Measurements from ENCODE around the gene RHOT1.

DNA sequence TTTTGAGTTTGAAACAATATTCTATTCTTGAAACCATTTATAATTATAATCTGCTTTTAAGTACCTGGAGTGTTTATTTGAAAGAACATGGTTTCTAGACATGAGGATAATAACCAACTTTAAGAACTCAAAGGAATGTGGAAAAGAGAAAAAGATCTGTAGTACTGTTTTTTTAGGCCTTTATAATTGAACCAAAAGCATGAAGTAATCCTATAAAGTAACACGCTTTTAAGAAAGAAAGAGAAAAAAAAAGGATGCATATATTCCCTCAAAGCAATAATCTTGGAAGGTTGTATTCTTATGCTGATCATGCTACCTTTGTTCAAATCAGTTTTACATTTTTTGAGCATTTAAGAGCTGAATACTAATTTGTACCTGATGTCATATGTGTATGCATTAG, 69.4 kb downstream of the RHOT1 start:
- TF ChIP-seq CTBP1 (IDR thresholded peaks at IDR 0.05; ENCODE audit: borderline replicate concordance), result no peak
- TF ChIP-seq NFRKB (IDR thresholded peaks at IDR 0.05), result no peak
- TF ChIP-seq FOXM1 (IDR thresholded peaks at IDR 0.05; ENCODE audit: borderline replicate concordance), result no peak
- no peak for TF ChIP-seq ARNT (IDR thresholded peaks at IDR 0.05)
- TF ChIP-seq HDGF (IDR thresholded peaks at IDR 0.05; ENCODE audit: borderline replicate concordance), result no peak
- no peak for TF ChIP-seq SUZ12 (IDR thresholded peaks at IDR 0.05)
- TF ChIP-seq FOXK2 (IDR thresholded peaks at IDR 0.05), result no peak
- no peak for TF ChIP-seq BHLHE40 (IDR thresholded peaks at IDR 0.05; ENCODE audit: borderline replicate concordance)
- no peak for TF ChIP-seq TARDBP (IDR thresholded peaks at IDR 0.05)
- TF ChIP-seq, protein P1, sequence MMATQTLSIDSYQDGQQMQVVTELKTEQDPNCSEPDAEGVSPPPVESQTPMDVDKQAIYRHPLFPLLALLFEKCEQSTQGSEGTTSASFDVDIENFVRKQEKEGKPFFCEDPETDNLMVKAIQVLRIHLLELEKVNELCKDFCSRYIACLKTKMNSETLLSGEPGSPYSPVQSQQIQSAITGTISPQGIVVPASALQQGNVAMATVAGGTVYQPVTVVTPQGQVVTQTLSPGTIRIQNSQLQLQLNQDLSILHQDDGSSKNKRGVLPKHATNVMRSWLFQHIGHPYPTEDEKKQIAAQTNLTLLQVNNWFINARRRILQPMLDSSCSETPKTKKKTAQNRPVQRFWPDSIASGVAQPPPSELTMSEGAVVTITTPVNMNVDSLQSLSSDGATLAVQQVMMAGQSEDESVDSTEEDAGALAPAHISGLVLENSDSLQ (IDR thresholded peaks at IDR 0.05), result no peak
- no peak for TF ChIP-seq FOXA1 (IDR thresholded peaks at IDR 0.05)
- no peak for TF ChIP-seq ELF4 (IDR thresholded peaks at IDR 0.05)
